Lung (tissue), 12 donors: ENCODE measurements around the gene ASTN1. TPM values are rescaled to one million over a fixed set of nuclear protein-coding genes. Genes with fewer than 3 reads are reported as not detected.

ENCODE experiments used
- ATAC-seq: fragments of 200-7000 bp; cut with Tn5 transposase; one replicate; pipeline ENCODE4 v1.9.1; 2020; ENCODE audit warnings: moderate number of reproducible peaks; ENCODE audit not compliant: insufficient read depth, low FRiP score
- DNase-seq, 3 donors: peaks; one replicate each; pipeline ENCODE4 v3.0.0-alpha.2; 2013 to 2017
- H3K27ac ChIP-seq, 2 donors: one replicate each; pipeline ENCODE4 v1.5.1; 2013; ENCODE audit warnings: mild to moderate bottlenecking in 2 of 2, moderate library complexity in 2 of 2, control low read depth in 1 of 2, inconsistent platforms in 1 of 2, low read depth in 1 of 2, low read length in 1 of 2
- H3K27me3 ChIP-seq, 3 donors: one replicate each; pipeline ENCODE4 v1.5.1; 2013; ENCODE audit warnings: low read length in 2 of 3; ENCODE audit not compliant: control insufficient read depth in 3 of 3, insufficient read depth in 3 of 3
- H3K36me3 ChIP-seq, 4 donors: one replicate each; pipeline ENCODE4 v1.5.1; 2013; ENCODE audit warnings: low read length in 4 of 4, mild to moderate bottlenecking in 1 of 4, moderate library complexity in 1 of 4; ENCODE audit not compliant: control insufficient read depth in 4 of 4, insufficient read depth in 4 of 4
- H3K4me1 ChIP-seq, 5 donors: one replicate each; pipeline ENCODE4 v1.5.1; 2013; ENCODE audit warnings: low read length in 5 of 5, mild to moderate bottlenecking in 2 of 5, moderate library complexity in 1 of 5; ENCODE audit not compliant: control insufficient read depth in 5 of 5, insufficient read depth in 5 of 5
- H3K4me3 ChIP-seq: one replicate; pipeline ENCODE4 v1.5.1; 2013; ENCODE audit warnings: mild to moderate bottlenecking, control low read depth, moderate library complexity
- H3K9ac ChIP-seq, 2 donors: one replicate each; pipeline ENCODE4 v1.5.1; 2013; ENCODE audit warnings: low read length in 2 of 2, control low read depth in 1 of 2; ENCODE audit not compliant: insufficient read depth in 1 of 2
- H3K9me3 ChIP-seq, 4 donors: one replicate each; pipeline ENCODE4 v1.5.1; 2013; ENCODE audit warnings: low read length in 3 of 4, mild to moderate bottlenecking in 1 of 4, moderate library complexity in 1 of 4; ENCODE audit not compliant: control insufficient read depth in 4 of 4, insufficient read depth in 3 of 4
- CTCF ChIP-seq: IDR thresholded peaks from 2 replicates; pipeline ENCODE4 v1.5.1; 2012; ENCODE audit warnings: mild to moderate bottlenecking; ENCODE audit errors: control extremely low read depth, extremely low read depth
- WGBS, 2 donors: extraction: QIAGEN DNeasy Blood & Tissue Kit; methylation state at CpG; one replicate each; pipeline ENCODE4 v1.1.7; 2013; 5-methylcytosine and 5-hydroxymethylcytosine counted together
- polyA plus RNA-seq, 2 donors: library from polyadenylated mRNA; stranded (reverse); fragments of 200-250 nt; gene quantifications; one replicate each; pipeline ENCODE4 v1.2.1, GENCODE V29; 2013
- total RNA-seq, 2 donors: library from RNA; depleted of rRNA in 1 of 2; stranded (reverse); fragments of >200 nt in 1 of 2; gene quantifications; one replicate each; pipeline ENCODE4 v1.2.1, GENCODE V29; 2014 to 2021
- donor health status: control.
- donor health status: control.
- donor health status: Bipolar disorder and iron deficiency.
- donor health status: healthy.
- donor health status: DM: yes; HTN: yes; CAD: no.

Gene ASTN1
- total and polyA plus RNA-seq, 4 donors: 0.03 to 3.6 (median 0.08) TPM

DNA sequence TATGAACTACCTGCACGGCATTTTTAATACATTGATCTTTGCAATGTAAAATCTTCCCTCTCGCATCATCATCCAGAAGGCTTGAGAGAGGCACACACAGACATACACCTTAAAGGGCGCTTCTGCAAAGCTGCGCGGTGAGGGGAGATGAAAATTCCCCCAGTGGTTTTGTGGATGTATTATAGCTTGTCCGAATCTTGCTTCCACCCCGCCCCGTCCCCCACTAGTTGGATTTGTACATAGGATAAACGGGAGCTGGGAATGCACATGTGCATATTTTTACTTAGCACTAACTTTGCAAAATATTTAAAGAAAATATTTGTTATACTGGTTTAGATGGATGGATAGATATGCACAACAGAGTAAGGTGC lies 542 bp upstream of the ASTN1 start:
- no peak overlapping the region for H3K27ac ChIP-seq
- H3K4me1 ChIP-seq: peaks cover 0 to 9% (median 3%) of the 10 kb centered on the region in 5 donors
- WGBS, 2 donors: 5 to 6% methylated on average over 9 of the region's 9 CpGs
- H3K9ac ChIP-seq: no peak overlapping the region
- ATAC-seq: no peak
- H3K36me3 ChIP-seq: no peaks in the 10 kb centered on the region
- no peak overlapping the region for H3K4me3 ChIP-seq
- H3K27me3 ChIP-seq: peaks cover 6 to 68% (median 61%) of the 10 kb centered on the region in 3 donors
- peaks cover 0 to 4% (median 0%) of the 10 kb centered on the region in 4 donors for H3K9me3 ChIP-seq
- TF ChIP-seq CTCF: no peak
- DNase-seq: no peak

GRCh38 chr1:177163844-177164379 lies 600 bp downstream of the ASTN1 start:
- Histone ChIP-seq H3K4me1 (peaks cover 0 to 9% (median 3%) of the 10 kb centered on the region in 5 donors), H3K27ac (no peak overlapping the region), H3K9ac (no peak overlapping the region), H3K4me3 (no peak overlapping the region), H3K9me3 (peaks cover 0 to 4% (median 0%) of the 10 kb centered on the region in 4 donors), H3K36me3 (no peaks in the 10 kb centered on the region), H3K27me3 (peaks cover 6 to 57% (median 51%) of the 10 kb centered on the region in 3 donors)
- no peak for TF ChIP-seq CTCF
- DNase-seq (no peak), ATAC-seq (no peak)
- WGBS, 2 donors: 0 to 6% methylated on average over 9 to 15 of the region's 15 CpGs

- DNase-seq (no peak), ATAC-seq (no peak)
- H3K9ac ChIP-seq: no peak overlapping the region
- H3K36me3 ChIP-seq: no peaks in the 10 kb centered on the region
- no peak for TF ChIP-seq CTCF
- H3K4me3 ChIP-seq: no peak overlapping the region
- 78 to 83% methylated on average over 2 of the region's 2 CpGs for WGBS, 2 donors
- peaks cover 0 to 4% (median 0%) of the 10 kb centered on the region in 4 donors for H3K9me3 ChIP-seq
- peaks cover 6 to 40% (median 35%) of the 10 kb centered on the region in 3 donors for H3K27me3 ChIP-seq
- no peak overlapping the region for H3K27ac ChIP-seq
- H3K4me1 ChIP-seq: peaks cover 0 to 9% (median 3%) of the 10 kb centered on the region in 5 donors
Measured at GRCh38 chr1:177162243-177162642, 2.3 kb downstream of the ASTN1 start.

GRCh38 chr1:177146499-177146898 lies 18.0 kb downstream of the ASTN1 start:
- WGBS, 2 donors: 51 to 77% methylated on average over 2 of the region's 2 CpGs
- Histone ChIP-seq H3K27me3 (no peaks in the 10 kb centered on the region), H3K36me3 (no peaks in the 10 kb centered on the region), H3K4me1 (peaks cover 0 to 13% (median 8%) of the 10 kb centered on the region in 5 donors), H3K27ac (no peak overlapping the region), H3K9ac (no peak overlapping the region), H3K9me3 (no peaks in the 10 kb centered on the region), H3K4me3 (no peak overlapping the region)
- no peak for ATAC-seq
- no peak for TF ChIP-seq CTCF
- peak in 2 of 3 donors; percentile 29 to 51 for DNase-seq
